NCI-H1092 treated with DMSO at 0.1 percent for 48 hours (cell line): Measurements from ENCODE around the gene RNASE8.

Experiments used
- DNase-seq: peaks from one replicate; lab custom pipeline; 2025; lab: John Stamatoyannopoulos, UW

The RNASE8 gene

DNA sequence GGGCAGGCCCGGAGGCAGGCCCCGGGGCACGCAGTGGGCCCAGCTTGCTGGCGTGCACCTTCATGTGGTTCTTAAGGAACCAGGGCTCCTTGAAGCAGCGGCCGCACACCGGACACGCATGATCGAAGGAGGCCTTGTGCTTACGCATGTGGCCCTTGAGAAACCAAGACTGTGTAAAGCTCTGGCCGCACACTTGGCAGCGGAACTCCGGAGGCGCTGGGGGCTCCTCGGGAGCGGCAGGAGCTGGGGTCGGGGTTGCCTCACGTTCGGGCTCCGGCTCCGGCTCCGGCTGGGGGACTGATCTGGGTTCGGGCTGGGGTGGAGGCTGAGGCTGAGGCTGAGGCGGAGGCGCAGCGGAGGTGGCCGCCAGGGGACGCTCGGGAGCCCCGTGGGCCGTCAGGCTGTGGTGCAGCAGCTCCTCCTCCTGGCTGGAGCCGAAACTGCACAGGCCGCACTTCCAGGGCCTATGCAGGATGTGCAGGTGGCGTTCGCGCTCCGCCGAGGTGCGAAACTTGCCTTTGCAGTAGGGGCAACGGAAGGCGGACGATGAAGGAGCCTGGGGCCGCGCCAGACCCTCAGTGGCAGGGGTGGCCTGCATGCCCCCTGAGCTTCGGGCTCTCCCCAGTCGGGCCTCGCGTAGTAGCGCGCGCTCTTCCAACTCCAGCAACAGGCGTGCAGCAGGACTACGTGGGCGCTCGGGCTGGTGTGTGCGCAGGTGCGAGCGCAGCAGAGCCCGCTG is 34.8 kb downstream of the RNASE8 start:
- peak; percentile 52 for DNase-seq

DNA sequence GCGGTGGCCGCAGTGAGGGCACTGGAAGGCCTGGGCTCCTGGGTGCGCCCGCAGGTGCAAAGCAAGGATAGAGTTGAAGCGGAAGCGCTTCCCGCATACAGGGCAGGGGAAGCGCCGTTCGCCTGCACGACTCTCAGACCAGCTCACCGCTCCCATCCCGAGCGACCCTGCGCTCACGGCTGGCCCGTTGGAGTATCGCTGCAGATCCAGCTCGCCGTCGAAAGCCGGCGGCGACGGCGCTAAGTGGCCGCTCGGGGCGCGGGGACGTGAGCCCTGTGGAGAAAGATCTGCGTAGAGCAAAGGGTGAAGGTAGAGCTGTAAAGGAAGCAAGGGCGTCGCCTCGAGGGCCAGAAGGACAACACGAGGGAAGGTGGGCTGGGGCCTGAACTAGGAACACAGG is 35.4 kb downstream of the RNASE8 start:
- no peak for DNase-seq

DNA sequence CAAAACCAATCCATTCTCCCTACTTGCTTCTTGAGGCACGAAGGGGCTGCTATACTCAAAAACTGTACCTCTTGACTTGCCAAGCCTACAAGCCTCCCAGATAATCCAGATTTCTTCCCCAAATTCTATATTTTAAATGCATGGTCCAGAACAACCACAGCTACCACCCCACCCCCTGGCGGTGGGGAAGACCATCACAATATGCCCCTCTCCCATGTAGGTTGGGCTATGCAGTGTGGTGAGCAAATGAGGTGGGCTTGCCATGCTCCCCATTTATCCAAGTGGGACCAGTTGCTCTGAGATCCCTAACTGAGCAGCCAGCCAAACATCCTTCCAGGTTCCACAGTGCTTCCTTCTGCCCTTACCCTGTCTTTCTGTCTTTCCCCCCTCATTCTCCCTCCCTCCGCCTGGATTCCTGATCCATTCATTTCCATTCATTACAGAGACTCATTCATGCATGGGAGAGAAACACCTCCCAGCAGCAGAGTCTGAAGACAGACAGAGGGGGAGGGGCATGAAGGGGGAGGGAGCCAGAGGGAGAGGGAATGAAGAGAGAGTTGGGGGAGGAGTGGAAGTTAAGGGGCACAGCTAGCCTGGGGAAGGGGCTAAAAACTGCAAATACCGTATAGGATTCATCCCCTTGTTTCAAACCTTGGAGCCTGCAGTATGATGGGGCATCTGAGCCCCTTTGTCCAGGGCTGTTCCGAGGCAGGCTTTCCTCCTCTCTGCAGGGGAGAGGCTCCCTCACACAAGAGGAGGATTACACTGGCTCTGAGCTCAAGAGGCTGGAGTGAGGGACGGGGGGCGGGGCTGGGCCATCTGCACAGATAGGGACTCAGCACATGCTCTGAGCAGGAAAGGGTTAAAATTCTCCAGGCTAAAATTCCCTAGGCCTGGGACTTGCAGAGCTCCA is 36.4 kb downstream of the RNASE8 start:
- peak; percentile 44 for DNase-seq

DNA sequence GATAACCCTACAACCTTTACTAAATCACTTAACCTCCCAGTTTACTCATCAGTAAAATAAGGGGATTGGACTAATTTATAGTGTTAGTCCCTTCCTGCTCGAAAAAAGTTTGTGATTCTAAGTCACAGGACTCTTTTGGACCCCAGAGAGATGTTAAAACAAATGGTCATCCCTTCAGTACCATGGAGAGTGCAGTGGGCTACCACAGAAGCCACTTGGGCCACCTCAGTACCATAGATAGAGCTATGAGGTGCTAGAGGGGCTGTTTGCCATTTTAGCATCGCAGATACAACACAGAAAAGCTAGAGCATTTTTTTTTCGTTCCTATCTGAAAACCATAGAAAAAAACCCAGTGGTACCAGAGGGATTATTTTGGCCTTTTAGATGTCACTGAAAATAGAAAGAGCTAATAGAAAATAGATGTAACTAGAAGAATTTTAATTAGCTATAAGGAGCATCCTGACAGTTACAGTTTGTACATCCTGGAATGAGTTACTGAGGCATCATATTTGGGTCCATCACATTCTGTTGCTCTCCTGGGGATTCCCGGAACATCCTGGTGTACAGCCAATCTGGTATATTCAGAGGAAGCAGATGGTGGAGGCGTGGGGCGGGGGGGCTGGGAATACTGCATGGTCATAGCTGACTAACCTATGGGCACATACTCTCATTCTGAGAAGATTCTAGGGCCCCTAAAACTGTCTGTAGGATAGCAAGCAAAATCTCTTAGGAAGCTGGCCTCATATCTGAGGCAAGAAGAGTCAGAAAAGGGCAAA is 38.0 kb downstream of the RNASE8 start:
- DNase-seq: no peak

DNA sequence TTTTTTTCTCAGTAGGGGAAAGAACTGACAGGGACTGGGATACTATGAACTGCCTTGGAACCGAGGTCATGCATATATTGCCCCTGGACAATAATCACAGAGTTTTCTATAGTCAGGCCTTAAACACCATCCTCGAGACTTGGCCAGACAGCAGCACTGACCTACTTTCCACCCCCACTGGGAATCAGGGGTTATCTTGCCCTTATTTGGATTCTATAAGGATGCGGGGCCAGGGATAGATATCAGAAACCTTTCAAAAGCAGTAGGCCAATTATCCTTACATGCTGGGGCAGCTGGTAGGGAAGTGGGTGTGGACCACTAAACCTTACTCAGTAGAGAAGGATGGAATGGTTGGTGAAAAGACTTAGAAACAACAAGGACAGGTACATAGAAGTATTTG is 38.8 kb downstream of the RNASE8 start:
- DNase-seq: peak; percentile 10

DNA sequence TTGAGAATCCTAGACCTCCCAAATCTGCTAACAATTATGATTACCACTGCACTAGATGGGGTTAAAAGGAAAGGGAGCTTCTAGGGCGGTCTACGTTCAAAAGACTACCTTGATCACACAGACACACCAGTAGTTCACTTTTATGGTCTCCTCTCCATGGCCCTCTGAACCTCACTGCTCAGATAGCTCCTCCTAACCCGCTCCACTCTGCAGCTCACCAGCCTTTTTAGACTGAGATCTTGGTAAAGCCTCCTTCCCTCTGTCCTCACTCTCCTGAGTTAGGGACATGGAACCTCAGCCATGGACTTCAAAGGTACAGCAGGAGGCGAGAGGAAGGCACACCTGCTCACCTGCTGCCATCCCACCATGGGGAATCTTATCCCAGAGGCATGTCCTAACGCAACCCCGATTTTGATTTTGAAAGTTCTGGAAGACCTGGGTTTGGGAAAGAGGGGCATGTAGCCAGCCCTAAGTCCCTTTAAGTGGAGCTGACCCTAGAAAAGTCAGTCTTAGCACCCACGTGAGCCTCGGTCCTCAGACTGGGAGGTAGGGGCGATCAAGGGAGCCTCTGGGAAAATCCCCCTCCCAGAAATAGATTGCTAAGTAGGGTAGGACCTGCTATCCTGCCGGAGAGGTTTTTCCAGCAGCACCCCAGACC is 39.5 kb downstream of the RNASE8 start:
- peak; percentile 28 for DNase-seq

DNA sequence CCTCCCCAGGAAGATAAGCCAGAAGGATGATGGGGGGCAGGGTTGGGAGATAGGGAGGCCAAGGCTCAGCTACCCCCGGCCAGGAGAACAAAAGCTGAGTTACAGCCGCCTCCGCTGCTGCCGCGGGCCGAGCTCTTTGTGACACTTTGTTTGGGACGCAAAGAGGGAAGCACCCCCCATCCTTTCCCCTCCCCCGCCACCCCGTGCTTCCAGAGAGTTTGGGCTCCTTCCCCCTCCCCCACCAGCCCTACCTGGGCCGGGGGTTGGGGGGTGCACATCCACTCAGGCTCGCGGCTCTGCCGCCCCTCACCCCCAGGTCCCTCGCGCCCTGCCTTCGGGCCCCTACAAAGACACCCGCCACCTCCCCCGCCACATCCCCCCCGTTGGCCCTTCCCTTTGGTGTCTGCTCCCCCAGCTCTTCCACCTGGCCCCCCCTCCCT is 40.0 kb downstream of the RNASE8 start:
- DNase-seq: no peak

DNA sequence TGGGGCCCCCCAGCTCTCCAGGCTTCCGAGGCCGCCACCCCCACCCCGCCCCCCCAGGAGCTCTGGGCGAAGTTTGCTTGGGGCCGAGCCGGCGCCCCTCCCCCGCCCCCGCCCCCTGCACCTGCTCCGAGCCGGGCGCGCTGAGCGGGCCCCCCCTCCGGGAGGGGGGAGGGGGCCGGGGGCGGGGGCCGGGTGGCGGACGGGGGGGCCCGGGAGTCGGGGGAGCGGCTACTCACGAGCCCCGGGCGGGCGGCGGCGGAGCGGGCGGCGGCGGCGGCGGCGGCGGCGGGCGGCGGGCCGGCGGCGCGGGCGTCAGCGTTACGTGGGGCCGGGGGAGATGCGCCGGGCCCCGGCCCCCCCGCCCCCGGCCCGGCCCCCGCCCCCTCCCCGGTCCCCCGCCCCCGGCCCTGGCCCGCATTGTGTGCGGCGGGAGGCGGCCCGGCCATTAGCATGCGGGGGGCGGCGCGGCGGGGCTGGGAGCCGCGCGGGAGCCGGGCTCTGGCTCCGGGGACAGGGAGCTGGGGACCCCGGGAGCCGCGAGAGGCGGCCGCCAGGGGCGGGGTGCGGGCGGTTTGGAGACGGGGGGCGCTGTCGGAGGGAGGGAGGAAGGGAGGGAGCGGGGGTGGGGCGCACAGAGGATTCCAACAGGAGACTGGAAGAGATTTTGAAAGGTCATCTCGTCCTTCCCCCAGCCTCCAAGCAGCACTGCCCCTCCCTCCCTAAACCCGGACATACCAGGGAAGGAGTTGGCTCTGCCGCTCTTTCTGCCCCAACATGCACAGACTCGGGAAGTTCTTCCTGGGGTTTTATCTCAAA is 40.7 kb downstream of the RNASE8 start, which contains the start of gene ZNF219:
Gene ZNF219 (minus strand): TSS at position 580 of the 816 bp plus-strand sequence. CDS start 5,064 bp downstream, outside the sequence.
- DNase-seq: peak; percentile 46

DNA sequence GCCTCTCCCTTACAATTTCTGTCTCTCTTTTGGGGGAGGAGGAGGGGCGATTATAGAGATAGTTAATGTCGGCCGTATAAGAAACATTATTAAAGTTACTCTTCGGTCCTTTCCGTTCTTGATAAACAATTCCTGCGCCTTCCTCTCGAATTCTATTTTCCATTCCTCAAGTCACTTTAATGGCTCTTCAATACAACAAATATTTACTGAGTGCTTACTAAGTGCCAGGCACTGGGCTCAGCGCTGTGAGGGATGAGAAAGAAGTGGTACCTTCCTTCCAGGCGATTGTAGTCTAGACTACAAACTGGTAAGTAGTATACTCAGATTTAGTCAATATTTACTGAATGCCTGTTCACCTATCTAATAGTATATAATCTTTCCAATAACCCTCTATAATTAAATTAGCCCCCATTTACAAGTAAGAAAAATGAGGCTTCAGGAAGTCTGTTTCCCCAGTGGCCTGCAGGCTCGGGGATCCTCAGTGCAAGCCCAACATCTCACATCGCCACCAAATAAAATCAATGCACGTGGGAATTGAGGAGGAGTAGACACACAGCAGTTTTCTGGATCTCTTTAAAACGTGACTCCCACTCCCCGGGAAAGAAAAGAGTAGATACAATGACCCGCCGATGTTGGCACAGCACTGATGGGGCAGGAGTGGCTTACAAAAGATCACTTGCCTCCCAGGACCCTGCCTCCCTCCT is 41.4 kb downstream of the RNASE8 start:
- peak; percentile 38 for DNase-seq

DNA sequence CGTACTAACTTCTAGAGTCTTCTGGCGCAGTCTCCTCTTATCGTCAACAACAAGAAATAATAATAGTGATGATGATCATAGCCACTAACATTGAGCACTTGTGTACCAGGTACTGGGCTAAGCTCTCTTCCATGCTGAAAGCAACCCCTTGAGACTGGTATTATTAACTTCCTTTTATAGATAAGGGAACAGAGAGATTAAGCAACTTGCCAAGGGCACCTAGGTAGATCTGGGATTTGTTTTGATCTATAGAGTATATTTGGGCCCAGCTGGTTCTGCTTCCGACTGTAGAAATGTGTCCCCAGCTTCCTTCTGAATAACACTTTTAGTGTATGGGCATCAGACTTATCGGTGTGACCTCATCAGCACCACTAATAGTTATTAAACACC is 42.0 kb downstream of the RNASE8 start:
- DNase-seq: no peak

DNA sequence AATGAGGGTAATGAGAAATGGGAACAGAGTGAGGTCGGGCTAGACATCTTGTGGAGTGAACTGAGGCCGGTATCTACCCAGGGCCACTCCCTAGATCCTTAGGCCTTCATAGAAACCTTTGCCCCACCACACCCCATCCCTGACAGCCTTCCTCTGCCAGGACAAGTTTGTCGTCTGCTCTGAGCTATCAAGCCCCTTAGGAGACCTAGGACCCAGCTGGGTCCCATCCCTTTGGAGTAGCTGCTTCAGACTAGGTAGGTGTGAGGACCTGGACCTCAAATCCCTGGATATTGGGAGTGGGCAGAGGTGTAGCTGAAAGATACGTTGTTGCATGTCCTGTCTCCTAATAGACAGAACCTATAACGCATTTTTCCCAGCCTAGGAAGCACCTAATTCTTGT is 43.3 kb downstream of the RNASE8 start, which contains the start of gene TMEM253:
Gene TMEM253 (plus strand): TSS at position 136 of the 400 bp plus-strand sequence. CDS start 278 bp downstream, outside the sequence.
- DNase-seq: no peak

DNA sequence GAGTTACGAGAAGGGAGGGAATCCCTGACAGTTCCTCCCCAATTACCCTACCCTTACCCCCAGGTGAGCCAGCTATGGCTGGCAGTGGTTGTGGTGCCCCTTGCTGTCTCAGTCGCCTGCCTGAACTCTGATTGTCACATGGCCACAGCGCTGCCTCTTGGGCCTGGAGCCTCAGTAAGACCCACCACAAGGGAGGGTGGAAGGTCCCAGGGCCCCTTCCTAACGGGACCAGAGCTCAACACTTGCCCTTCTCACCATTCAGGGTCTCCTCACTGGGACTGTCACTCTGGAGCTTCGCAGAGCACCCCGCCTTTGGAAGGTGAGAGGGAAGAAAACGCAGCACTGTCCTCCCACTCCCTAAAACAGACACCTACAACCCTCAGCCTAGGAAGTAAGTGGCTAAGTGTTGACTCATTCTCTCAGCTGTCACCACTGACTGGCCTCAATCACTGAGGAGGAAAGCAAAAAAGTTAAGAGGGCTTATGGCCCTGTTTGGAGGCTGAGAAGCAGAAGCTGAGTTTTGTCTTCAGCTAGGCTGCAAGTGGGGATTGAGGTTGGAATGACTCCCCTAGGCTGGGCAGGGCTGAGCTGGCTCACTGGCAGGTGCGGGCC is 44.3 kb downstream of the RNASE8 start:
- no peak for DNase-seq

DNA sequence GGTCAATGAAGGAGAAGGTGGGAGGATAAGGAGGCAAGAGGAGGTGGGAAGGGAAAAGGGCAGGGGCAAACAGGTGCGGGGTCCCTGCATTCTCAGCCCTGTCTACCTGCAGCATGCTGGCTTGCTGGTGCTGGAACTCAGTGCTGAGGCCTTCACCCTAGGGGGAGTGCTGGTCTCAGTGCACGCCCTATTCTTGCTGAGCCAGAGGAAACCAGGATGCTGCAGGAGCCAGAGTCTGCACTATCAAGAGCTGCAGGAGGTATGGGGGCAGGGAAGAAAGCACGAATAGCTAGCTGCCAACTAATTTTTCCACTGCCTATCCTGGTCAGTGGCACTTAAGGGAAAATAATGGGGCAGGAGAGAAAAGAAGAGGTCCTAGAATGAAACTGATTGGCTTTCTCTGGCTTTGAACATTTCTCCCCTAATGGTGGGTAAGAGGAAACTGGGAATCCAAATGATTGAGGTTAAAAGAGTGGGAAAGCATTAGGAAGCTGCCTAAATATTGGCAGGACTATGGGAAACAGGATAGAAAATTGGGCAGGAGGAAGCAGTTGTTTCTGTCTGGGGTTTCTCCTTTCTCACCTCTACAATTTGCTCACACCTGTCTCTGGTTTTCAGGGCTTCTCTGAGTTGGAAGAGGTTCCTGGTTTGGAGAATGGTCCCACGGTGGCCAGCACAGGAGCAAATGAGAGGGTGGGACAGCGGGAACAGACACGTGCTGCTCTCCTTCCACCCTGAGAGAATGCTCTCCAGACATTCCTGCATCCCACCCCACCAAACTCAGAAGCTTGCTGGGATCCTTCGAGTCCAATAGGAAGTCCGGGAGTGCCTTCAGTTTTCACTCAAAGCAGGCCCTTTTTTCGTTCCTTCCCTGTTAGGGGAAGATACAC is 45.1 kb downstream of the RNASE8 start:
- DNase-seq: no peak

DNA sequence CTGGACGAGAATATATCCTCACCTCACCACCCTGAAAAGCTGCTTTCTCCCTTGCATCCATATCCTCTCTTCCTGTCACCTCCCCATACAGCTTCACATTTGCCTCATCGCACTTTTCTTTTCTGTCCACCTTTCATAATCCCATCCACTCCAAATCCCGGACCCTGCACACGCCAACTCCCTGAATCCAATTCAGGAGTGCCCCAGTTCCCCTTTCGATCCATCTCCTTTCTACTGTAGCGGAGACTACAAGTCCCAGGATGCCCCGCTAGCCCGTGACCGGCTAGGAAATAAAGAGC is 45.7 kb downstream of the RNASE8 start:
- DNase-seq: no peak

DNA sequence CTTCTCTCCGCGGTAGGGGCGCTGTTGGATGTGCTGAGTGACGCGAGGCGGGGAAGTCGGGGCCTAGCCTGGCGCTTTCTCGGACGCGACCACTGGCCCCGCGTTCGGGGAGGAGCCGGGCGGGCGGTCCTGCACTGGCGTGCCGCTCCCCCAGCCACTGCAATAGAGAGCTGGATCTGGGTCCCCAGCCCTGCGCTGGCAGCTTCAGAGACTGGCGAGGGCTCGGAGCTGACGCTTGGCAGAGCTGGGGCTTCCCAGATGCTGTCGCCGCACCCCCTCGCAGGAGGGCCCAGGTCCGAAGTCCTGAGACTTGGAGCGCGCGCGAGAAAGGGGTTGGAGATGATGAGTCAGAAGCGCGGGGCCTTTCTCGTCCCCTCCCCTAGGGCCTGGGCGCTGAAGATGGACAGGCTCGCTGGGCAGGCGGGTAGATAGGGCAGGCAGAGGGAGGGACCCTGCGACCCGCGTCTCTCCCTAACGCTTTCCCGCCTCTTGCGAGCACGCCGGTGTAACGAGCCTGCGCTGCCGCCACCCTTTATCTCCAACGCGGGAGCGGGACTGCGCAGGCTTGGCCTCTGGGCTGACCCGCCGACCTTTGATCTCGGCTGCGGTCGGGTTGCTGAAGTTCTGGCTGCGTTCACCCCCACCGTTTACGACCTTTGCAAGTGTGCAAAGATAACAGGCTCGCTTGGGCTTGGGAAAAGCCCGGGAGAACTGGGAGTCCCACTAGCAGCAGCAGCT is 46.3 kb downstream of the RNASE8 start:
- peak; percentile 98 for DNase-seq

DNA sequence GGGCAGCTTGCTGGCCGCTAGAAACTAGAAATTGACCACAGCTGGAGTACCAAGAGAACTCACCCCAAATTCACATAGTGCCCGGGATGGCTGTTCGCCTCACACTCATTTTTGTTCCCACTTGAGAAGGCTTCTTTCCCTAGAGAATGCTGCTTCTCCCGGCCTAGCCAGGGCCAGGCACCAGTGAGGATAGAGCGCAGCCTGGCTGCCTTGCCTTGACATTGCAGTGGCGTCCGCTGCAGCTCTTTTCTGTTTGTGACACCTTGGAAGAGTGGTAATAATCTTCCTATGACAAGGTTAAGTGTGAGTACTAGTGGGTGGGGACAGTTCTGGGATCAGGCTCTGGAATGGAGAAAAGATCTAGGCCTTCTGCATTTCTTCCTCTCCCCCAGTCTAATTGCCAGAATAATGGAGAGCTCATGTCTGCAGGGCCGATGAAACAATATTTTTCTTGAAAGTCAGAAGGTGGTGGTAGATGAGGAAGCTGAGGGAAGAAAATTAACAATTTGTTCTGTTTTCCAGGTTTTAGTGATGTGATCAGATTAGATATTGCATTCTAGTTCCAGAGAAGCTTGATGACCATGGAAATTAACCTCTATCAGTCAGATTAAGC is 46.9 kb downstream of the RNASE8 start:
- DNase-seq: peak; percentile 86

DNA sequence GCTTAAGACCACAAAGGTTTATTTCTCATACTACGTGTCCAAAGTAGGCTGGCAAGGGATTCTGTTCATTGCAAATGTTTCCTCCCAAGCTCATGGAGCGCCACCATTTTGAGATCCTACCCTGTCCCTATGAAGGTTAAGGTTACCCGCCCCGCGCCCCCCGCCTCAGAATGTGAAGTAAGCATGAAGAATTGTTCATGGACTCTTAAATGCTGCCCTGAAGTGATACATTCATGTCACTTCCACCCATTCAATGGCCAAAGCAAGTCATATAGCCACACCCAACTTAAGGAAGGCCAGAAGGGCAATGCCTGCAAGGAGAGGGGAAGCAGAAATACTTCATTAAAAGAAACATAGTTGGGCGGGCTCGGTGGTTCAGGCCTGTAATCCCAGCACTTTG is 47.5 kb downstream of the RNASE8 start:
- no peak for DNase-seq

DNA sequence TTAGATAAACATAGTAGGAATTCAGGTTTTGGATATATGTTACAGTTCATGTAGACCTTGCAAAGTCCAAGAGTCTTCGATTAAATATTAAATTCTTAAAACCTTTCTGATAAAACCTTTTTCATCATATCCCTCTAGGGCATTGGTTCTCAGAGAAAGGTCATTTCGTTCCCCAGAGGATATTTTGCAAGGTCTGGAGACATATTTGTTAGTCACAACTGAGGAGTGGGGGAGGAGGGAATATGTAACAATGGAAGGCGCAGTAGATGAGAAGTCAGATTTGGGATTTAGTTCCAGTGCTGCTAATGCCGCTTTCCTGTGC is 48.5 kb downstream of the RNASE8 start:
- no peak for DNase-seq
